ENCODE results near the gene MBD5.

DNA sequence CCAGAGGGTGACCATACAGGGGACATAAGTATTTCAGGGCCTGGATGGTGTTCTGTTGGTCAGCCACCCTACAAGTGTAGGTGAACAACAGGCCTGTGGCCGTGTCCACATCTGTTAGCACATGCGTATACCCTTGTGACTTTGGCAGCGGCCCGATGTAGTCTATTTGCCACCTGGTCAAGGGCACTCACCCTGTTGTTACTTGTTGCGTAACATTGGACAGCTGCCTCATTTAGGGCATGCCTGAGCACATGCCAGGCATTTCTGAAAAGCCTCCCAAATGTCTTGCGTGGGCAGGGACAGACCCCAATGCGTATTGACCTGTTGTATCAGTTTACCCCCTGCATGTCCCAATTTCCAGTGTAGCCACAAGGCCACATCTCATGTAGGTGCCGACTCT lies 235.0 kb downstream of the MBD5 start:
- TF ChIP-seq EZH2 (IDR thresholded peaks at IDR 0.05; ENCODE audit: low read length): no peak
- TF ChIP-seq, protein P1, sequence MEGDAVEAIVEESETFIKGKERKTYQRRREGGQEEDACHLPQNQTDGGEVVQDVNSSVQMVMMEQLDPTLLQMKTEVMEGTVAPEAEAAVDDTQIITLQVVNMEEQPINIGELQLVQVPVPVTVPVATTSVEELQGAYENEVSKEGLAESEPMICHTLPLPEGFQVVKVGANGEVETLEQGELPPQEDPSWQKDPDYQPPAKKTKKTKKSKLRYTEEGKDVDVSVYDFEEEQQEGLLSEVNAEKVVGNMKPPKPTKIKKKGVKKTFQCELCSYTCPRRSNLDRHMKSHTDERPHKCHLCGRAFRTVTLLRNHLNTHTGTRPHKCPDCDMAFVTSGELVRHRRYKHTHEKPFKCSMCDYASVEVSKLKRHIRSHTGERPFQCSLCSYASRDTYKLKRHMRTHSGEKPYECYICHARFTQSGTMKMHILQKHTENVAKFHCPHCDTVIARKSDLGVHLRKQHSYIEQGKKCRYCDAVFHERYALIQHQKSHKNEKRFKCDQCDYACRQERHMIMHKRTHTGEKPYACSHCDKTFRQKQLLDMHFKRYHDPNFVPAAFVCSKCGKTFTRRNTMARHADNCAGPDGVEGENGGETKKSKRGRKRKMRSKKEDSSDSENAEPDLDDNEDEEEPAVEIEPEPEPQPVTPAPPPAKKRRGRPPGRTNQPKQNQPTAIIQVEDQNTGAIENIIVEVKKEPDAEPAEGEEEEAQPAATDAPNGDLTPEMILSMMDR (optimal IDR thresholded peaks at IDR 0.05 in 1 of 3, IDR thresholded peaks at IDR 0.05 in 1 of 3, conservative IDR thresholded peaks at IDR 0.05 in 1 of 3; ENCODE audit: extremely low read depth in 1 of 3, insufficient read depth in 2 of 3, low read length in 3 of 3): no peak
